ENCODE measurements around the gene COL15A1.

Gene COL15A1

DNA sequence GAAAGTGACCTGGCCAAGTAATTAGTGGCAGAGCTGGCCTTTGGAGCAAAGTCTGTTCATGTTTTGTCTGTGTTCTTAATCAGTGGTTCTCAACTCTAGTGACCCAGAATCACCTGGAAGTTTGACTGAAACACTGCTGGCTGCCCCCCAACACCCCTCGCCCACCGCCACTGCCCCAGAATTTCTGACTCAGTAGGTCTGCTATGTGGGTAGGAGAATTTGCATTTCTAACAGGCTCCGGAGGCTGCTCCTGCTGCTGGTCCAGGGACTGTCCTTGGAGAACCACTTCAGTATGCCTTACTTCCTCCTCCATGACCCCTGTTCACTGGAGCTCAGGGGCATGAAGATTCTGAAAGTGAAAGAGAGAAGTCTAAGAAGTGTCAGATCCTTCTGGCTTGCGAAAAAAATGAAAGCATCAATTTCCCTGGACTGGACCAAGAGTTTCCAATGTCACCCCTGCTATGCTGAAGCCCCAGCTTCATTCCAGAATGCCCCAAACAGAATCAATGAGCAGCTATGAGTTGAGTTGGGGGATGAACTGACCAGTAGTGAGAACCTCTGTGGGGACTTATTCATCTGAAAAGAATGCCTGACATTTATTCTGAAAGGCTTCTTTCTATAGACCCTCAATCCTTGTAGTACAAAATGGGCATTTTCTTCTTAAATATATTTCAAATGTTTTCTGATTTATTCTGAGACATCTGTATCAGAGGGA is 20.8 kb upstream of the COL15A1 start:
- in situ Hi-C loops (cut with HindIII; ENCODE audit: low pct_unique_long_range_greater_than_20kb, low sequenced_read_pairs), result no loop called here
- DNase-seq (ENCODE audit: low read depth in 1 of 2, low spot score in 1 of 2), result no peak
- TF ChIP-seq JUND (IDR thresholded peaks at IDR 0.05; ENCODE audit: low read depth), result no peak

DNA sequence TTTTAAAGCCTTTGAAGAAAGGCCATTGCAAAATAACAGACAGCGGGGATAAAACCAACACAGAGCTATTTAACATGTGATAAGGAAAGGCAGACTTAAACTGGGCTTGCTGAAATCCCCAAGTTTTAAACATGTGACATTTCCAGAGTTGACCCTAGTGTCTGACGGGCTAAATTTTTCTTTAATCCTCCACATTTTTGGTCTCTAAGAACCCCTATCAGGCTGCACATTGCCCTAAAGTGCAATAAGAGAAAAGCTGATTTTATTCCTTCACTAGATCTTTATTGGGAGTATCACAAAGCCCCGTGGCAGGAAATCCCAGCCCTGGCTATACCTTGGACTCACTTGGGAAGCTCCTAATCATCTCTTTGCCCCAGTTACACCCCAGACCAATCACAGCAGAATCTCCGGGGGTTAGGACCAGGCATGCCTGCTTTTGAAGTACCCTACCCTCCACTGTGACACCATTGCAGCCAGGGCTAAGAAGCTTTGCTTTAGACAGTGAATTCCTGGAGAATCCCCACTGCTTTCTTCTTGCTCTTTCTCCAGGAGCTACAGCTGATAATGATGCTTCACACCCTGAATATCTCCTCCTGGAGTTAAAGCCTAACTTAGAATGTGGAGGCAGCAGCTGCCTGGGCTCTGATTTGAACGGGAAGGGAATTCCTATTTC is 20.1 kb upstream of the COL15A1 start:
- no peak for DNase-seq (ENCODE audit: low read depth in 1 of 2, low spot score in 1 of 2)
- in situ Hi-C loops (cut with HindIII; ENCODE audit: low pct_unique_long_range_greater_than_20kb, low sequenced_read_pairs), result no loop called here
- no peak for TF ChIP-seq JUND (IDR thresholded peaks at IDR 0.05; ENCODE audit: low read depth)

DNA sequence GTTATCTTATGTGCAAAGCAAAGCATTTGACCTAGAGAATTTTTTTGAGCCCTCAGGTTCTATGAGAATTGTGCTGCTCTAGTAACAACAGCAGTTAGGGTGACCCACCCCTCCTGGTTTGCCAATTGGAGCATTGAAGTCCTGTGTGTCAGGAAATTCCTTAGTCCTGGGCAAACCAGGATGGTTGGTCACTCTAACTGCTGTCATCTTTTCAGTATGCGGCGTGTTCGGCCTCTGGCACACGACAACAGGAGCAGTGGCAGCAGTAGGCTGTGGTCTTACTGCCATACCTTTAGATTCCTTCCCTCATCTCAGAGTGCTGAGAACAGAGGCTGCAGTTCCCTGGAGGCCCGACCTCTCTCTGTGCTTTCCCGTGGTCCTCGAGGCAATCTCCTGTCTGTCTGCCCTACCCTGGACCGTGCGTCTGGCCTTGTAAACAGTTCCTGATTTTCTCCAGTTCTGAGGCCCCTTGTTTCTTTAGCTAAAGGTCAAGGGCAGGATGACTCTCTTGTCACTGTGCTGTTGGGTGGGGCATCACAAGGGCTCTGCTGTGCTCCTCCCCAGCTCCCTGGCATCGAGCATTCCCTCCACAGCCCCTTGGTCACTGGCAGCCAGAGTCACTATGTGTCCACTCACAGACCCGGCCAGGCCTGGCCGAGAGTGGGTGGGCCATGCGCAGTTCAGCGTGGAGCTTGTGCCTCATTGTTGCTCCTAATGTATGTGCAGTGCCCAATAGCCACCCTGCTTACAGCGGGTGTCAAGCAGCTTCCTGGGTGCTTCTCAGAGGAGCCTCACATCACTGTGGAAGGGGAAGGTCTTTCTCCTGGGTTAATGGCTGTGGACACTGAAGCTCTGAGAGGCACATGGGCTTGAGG is 18.5 kb upstream of the COL15A1 start:
- in situ Hi-C loops (cut with HindIII; ENCODE audit: low pct_unique_long_range_greater_than_20kb, low sequenced_read_pairs), result no loop called here
- no peak for TF ChIP-seq JUND (IDR thresholded peaks at IDR 0.05; ENCODE audit: low read depth)
- DNase-seq (ENCODE audit: low read depth in 1 of 2, low spot score in 1 of 2), result no peak

DNA sequence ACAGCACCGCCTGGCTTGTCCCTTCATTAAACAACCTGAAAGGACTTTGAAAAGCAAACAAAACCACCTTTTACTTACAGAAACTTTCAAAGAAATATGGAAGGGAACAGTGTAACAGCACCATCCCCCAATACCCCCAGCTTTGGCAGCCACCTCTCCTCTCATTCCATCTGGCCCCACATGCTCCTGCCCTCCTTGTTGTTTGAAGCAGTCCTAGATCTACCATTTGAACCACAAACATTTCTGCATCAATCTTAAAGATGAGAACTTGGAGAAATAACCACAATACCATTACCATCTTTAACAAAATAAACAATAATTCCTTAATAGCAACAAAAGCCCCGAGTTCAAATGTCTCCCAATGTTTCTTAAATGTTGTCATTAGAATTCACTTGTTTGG is 17.8 kb upstream of the COL15A1 start:
- no peak for TF ChIP-seq JUND (IDR thresholded peaks at IDR 0.05; ENCODE audit: low read depth)
- in situ Hi-C loops (cut with HindIII; ENCODE audit: low pct_unique_long_range_greater_than_20kb, low sequenced_read_pairs), result no loop called here
- no peak for DNase-seq (ENCODE audit: low read depth in 1 of 2, low spot score in 1 of 2)

DNA sequence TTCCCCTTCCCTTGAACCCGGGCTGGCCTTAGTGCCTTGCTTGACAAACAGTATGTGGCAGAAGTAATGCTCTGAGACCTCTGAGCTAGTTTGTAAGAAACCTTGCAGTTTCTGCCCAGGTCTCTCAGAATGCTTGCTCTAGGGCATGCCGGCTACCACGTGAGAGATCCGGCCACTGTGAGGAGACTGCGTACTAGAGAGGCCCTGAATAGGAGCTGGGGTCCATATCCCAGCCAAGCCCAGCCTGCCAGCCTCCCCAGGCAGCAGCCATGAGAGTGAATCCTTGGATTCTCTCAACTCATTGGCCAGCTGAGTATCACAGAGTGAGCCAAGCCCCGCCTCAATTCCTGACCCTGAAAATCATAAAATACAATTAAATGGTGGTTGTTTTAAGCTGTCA is 16.0 kb upstream of the COL15A1 start:
- DNase-seq (ENCODE audit: low read depth in 1 of 2, low spot score in 1 of 2), result no peak
- no peak for TF ChIP-seq JUND (IDR thresholded peaks at IDR 0.05; ENCODE audit: low read depth)
- in situ Hi-C loops (cut with HindIII; ENCODE audit: low pct_unique_long_range_greater_than_20kb, low sequenced_read_pairs), result no loop called here

DNA sequence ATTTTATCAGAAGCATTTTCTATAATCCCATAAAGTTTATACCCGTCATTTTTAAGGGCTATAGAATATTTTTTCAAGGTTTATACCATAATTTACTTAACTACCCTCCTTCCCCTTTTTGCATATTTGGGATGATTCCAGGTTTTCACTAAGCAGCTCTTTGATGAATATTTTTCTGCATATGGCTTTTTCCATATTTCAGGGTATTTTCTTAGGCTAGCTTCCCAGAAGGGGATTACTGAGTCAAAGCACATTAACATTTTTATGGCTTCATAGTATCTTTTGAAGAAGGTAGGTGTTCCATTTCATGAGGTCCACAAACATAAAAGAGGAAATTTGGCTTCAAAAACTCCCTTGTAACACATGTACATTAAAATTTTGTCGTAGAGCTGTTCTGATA is 14.6 kb upstream of the COL15A1 start:
- no peak for TF ChIP-seq JUND (IDR thresholded peaks at IDR 0.05; ENCODE audit: low read depth)
- no peak for DNase-seq (ENCODE audit: low read depth in 1 of 2, low spot score in 1 of 2)
- in situ Hi-C loops (cut with HindIII; ENCODE audit: low pct_unique_long_range_greater_than_20kb, low sequenced_read_pairs), result no loop called here

DNA sequence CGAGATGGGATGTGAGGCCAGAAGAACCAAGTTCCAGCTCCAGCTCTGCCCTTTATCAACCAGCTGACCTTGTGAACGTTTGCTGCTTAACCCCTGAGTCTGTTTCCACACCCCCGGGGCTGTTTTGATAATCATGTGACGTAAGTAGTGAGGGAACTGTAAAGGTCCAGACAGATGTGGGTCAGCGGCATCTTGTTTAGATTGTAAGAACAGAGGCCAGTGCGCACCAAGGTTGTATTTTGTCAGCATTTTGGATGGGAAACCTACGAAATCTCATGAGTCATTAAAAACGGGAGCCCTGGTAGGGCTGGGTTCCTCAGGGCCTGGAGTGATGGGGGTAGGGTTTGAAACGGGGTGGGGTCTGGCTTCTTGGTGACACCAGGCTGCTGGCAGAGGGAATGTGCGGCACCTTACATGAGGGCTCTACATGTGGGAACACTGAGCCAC is 13.8 kb upstream of the COL15A1 start:
- no peak for DNase-seq (ENCODE audit: low read depth in 1 of 2, low spot score in 1 of 2)
- in situ Hi-C loops (cut with HindIII; ENCODE audit: low pct_unique_long_range_greater_than_20kb, low sequenced_read_pairs), result no loop called here

DNA sequence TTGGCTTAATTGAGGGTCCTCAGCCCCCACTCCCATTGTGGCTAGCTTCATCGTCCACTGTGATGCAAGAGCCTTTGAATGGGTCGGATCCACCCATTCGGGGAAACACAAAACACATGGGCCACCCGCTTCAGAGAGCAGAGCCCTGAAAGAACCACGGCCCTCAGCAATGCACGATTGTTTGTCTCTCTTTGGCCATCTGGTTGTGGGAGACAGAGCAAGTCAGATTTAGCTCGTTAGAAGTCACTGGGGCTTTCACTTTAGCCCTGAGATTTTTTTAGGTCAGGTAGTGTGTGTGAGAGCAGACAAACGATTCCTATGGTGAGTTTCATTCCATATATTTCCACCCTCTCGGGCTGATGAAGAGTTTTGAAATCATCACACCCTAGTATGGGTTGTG is 12.9 kb upstream of the COL15A1 start:
- DNase-seq (ENCODE audit: low read depth in 1 of 2, low spot score in 1 of 2), result no peak
- TF ChIP-seq JUND (IDR thresholded peaks at IDR 0.05; ENCODE audit: low read depth), result no peak
- in situ Hi-C loops (cut with HindIII; ENCODE audit: low pct_unique_long_range_greater_than_20kb, low sequenced_read_pairs), result no loop called here

More for the DNA sequence above, 13.8 kb upstream of the COL15A1 start:
- no peak for TF ChIP-seq JUND (IDR thresholded peaks at IDR 0.05; ENCODE audit: low read depth)

DNA sequence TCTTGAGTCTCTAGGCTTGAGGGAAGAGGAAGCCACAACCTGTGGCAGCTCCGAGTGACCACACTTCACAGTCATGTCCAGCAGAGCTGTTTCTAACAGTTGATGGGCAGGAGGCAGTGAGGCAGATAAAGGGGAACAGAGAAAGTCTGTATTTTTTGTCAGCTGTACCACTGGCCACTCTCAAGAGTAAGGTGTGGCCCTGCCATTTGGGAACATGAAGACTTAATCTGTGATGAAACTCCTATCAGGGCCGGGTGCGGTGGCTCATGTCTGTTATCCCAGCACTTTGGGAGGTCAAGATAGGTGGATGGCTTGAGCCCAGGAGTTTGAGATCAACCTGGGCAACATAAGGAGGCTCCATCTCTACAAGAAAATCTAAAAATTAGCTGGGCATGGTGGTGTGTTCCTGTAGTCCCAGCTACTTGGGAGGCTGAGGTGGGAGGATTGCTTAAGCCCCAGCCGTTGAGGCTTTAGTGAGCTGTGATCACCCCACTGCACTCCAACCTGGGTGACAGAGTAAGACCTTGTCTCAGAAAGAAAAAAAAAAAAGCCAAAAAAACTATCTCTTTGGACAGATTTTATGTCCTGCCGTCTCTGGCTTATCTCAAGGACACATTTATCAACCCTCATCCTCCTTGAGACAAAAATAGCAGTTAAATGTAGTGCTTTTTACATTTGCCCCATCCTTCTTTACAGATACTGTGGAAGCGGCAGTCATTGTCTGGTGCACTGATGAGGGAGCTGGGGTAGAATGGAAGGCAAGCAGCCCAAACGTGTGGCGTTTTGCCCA is 11.9 kb upstream of the COL15A1 start:
- TF ChIP-seq JUND (IDR thresholded peaks at IDR 0.05; ENCODE audit: low read depth), result no peak
- no peak for DNase-seq (ENCODE audit: low read depth in 1 of 2, low spot score in 1 of 2)
- in situ Hi-C loops (cut with HindIII; ENCODE audit: low pct_unique_long_range_greater_than_20kb, low sequenced_read_pairs), result no loop called here

DNA sequence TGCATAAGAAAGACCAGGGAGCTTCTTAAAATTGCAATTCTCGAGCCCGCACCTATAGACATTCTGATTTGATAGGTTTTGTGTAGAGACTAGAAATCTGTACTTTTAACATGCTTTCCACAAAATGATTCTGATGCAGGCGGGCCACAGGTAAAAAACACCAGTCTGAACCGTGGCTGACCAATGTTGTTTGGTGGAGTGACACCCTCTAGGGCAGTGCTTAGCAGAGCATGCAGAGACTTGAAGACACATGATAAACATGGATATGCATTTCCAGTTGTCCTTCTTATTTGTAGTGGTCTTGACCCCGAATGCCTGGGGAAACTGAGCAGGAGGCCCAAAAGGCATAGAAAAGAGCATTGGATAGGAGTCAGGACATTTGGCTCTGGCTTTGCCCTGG is 10.5 kb upstream of the COL15A1 start:
- no peak for TF ChIP-seq JUND (IDR thresholded peaks at IDR 0.05; ENCODE audit: low read depth)
- DNase-seq (ENCODE audit: low read depth in 1 of 2, low spot score in 1 of 2), result no peak

DNA sequence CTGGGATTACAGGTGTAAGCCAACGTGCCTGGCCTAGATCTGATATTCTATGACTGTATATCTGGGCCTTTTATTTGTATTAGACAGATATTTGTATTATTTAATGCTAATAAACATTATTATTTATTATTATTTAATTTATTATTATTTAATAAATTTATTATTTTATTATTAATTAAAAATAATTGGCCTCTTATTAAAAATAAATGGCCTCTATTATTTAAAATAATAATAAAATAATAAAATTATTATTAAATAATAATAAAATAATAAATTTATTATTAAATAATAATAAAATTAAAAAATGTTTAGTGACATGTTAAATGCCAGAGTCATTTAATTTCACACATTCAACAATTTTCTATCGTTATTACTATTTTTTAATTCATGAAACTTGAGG is 9.8 kb upstream of the COL15A1 start:
- TF ChIP-seq JUND (IDR thresholded peaks at IDR 0.05; ENCODE audit: low read depth), result no peak
- DNase-seq (ENCODE audit: low read depth in 1 of 2, low spot score in 1 of 2), result no peak

More for the DNA sequence above, 10.5 kb upstream of the COL15A1 start:
- in situ Hi-C loops (cut with HindIII; ENCODE audit: low pct_unique_long_range_greater_than_20kb, low sequenced_read_pairs), result no loop called here

DNA sequence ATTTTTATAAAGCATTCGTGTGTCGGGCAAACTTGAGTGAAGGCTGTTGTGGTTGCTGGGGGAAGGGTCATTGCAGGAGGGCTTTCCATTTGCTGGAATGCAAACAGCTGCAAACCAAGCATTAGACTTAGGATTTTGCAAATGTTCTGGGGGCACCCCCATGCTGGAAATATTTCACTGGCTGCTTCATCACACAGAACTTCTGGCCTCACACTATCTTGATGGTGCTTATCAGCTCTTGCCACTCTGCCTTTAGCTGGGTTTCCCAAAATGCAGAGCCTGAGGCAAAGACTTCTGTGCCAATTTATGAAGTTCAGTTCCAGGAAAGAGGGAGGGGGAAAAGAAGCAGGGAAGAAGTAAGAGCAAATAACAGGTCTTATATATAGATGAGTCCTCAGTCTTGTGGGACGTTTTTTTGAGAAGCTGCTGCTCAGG is 8.6 kb upstream of the COL15A1 start:
- no peak for DNase-seq (ENCODE audit: low read depth in 1 of 2, low spot score in 1 of 2)
- TF ChIP-seq JUND (IDR thresholded peaks at IDR 0.05; ENCODE audit: low read depth), result no peak
- in situ Hi-C loops (cut with HindIII; ENCODE audit: low pct_unique_long_range_greater_than_20kb, low sequenced_read_pairs), result no loop called here

More for the DNA sequence above, 9.8 kb upstream of the COL15A1 start:
- in situ Hi-C loops (cut with HindIII; ENCODE audit: low pct_unique_long_range_greater_than_20kb, low sequenced_read_pairs), result no loop called here
